Measurements from ENCODE around the gene ZNF708.
"Not testable (repeated sequence)": the region's sequence is repeated elsewhere in the genome, so short reads cannot be mapped to it uniquely, and the experiment has no call there.

ZNF708 gene

GRCh38 chr19:21259421-21260124, 69.6 kb downstream of the ZNF708 start:
- not testable (repeated sequence) for DNase-seq

GRCh38 chr19:21256722-21257121, 72.5 kb downstream of the ZNF708 start:
- no peak for DNase-seq

Data from activated CD4-positive, alpha-beta T cell treated with anti-CD3 and anti-CD28 coated beads for 4 hours (primary cell).